Natural killer cell (primary cell): ENCODE measurements around the gene CEP131. TPM values are rescaled to one million over a fixed set of nuclear protein-coding genes. Genes with fewer than 3 reads are reported as not detected.
A peak's percentile ranks its signal among the peaks of the same experiment; 100 is the strongest.

Source experiments
- ATAC-seq, 3 donors: fragments of 150-1000 bp in 2 of 3; fragments of 200-7000 bp in 1 of 3; cut with Tn5 transposase; 1 replicate in 1 of 3; 2 replicates in 2 of 3; pipeline ENCODE4 v1.10.0; 2021; ENCODE audit warnings: mild to moderate bottlenecking in 2 of 3, moderate library complexity in 2 of 3
- DNase-seq, 2 donors: peaks; one replicate each; pipeline versions ENCODE4 v3.0.0 to v3.0.0-alpha.2; 2013 to 2021; ENCODE audit warnings: mixed read lengths in 1 of 2
- H3K27ac ChIP-seq: one replicate; pipeline ENCODE4 v1.5.1; 2013; ENCODE audit warnings: mild to moderate bottlenecking, low read length
- H3K27me3 ChIP-seq: one replicate; pipeline ENCODE4 v1.6.1; 2013; ENCODE audit warnings: low read length; ENCODE audit not compliant: control insufficient read depth, insufficient read depth
- H3K36me3 ChIP-seq: one replicate; pipeline ENCODE4 v1.6.1; 2013; ENCODE audit warnings: low read length; ENCODE audit not compliant: control insufficient read depth, insufficient read depth
- H3K4me1 ChIP-seq: one replicate; pipeline ENCODE4 v1.6.1; 2013; ENCODE audit warnings: low read length; ENCODE audit not compliant: control insufficient read depth, insufficient read depth
- H3K4me3 ChIP-seq: one replicate; pipeline ENCODE4 v1.5.1; 2013; ENCODE audit warnings: low read length
- H3K9me3 ChIP-seq: one replicate; pipeline ENCODE4 v1.6.1; 2013; ENCODE audit warnings: low read length; ENCODE audit not compliant: control insufficient read depth, insufficient read depth
- H3K27ac Mint-ChIP-seq, 2 donors: one replicate each; pipeline ENCODE4 v1.8.0; 2022; ENCODE audit warnings: mild to moderate bottlenecking in 2 of 2, mixed read lengths in 2 of 2, moderate library complexity in 1 of 2
- H3K27me3 Mint-ChIP-seq, 2 donors: one replicate each; pipeline ENCODE4 v1.8.0; 2022; ENCODE audit warnings: low read depth in 2 of 2, mixed read lengths in 2 of 2
- H3K36me3 Mint-ChIP-seq: one replicate; pipeline ENCODE4 v1.8.0; 2022; ENCODE audit warnings: mixed read lengths
- H3K4me1 Mint-ChIP-seq, 2 donors: one replicate each; pipeline ENCODE4 v1.8.0; 2022; ENCODE audit warnings: mixed read lengths in 2 of 2
- H3K4me3 Mint-ChIP-seq: one replicate; pipeline ENCODE4 v1.8.0; 2022; ENCODE audit warnings: mild to moderate bottlenecking, moderate library complexity, mixed read lengths
- H3K9me3 Mint-ChIP-seq, 2 donors: one replicate each; pipeline ENCODE4 v1.8.0; 2022; ENCODE audit warnings: mixed read lengths in 2 of 2
- CTCF ChIP-seq: fragments of 200-600 bp; IDR thresholded peaks from one replicate; pipeline ENCODE4 v1.8.0; 2022; ENCODE audit warnings: antibody characterized with exemption
- WGBS: methylation state at CpG from one replicate; pipeline ENCODE4 v1.1.7; 2013; ENCODE audit warnings: missing lambda C conversion rate; ENCODE audit not compliant: insufficient coverage; 5-methylcytosine and 5-hydroxymethylcytosine counted together
- intact Hi-C: fragments of 100-400 bp; cut with micrococcal nuclease; formaldehyde crosslinking; loops from one replicate; pipeline ENCODE4 v1.14.2; 2022
- total RNA-seq, 4 donors: library from RNA; stranded (reverse); fragments of 120-200 nt in 1 of 4; gene quantifications; one replicate each; pipeline versions ENCODE4 v1.2.3 to v1.2.4, GENCODE V29; 2013 to 2022

The CEP131 gene
- total RNA-seq, 3 donors from 2014 or later (not counting 1 experiment from before 2014, with no cell fraction given), result 9.9 to 11.4 (median 10.0) TPM

- no peak for ATAC-seq
- peaks cover 22% of the 10 kb centered on the region for H3K4me1 ChIP-seq
- intact Hi-C loops, result no loop called here
Observed at GRCh38 chr17:81221371-81221841, 1.4 kb downstream of the CEP131 start.

DNA sequence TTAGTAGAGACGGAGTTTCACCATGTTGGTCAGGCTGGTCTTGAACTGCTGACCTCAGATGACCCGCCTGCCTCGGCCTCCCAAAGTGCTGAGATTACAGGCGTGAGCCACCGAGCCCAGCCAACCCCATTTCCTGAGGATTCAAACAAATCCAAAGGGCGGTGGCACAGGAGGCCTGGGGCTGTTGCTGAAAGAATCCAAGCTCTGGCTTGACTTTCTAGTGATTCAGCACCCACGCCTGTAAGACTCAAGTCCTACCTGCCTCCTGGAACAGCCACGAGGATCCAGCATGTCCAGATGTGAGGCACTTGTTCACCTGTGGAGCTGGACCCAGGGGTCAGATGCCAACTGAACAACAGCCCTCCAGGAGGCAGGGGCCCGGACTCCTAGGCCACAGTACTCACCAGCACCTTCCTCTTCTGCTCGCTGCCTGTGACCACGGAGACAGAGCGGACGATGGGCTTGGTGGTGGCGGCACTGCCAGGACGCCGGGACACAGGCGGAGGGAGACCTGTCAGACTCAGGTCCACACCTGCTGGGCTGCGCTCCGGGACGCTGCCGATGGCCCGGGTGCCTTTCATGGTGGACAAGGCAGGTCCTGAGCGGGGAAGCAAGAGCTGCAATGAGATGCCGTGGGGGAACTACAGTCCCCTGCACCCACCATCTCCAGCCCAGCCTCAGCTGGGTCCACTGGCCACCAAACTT, 3.1 kb downstream of the CEP131 start:
- intact Hi-C loops, result no loop called here
- Histone ChIP-seq H3K4me1 (peaks cover 22% of the 10 kb centered on the region), H3K27ac (no peak overlapping the region), H3K4me3 (no peak overlapping the region), H3K36me3 (no peaks in the 10 kb centered on the region), H3K27me3 (no peaks in the 10 kb centered on the region), H3K9me3 (no peaks in the 10 kb centered on the region)
- H3K27ac Mint-ChIP-seq, result no peak overlapping the region
- H3K4me1 Mint-ChIP-seq, result peaks cover 13 to 18% of the 10 kb centered on the region in 2 donors
- WGBS, result 97% methylated on average over 24 of the region's 24 CpGs
- no peak for DNase-seq
- no peak overlapping the region for H3K4me3 Mint-ChIP-seq
- no peaks in the 10 kb centered on the region for H3K9me3 Mint-ChIP-seq
- ATAC-seq, result no peak
- TF ChIP-seq CTCF, result no peak
- no peaks in the 10 kb centered on the region for H3K27me3 Mint-ChIP-seq
- H3K36me3 Mint-ChIP-seq, result no peaks in the 10 kb centered on the region

More at GRCh38 chr17:81221371-81221841, 1.4 kb downstream of the CEP131 start:
- no peak overlapping the region for H3K4me3 ChIP-seq
- H3K27ac ChIP-seq, result no peak overlapping the region
- no peak overlapping the region for H3K27ac Mint-ChIP-seq
- no peaks in the 10 kb centered on the region for H3K36me3 ChIP-seq
- no peaks in the 10 kb centered on the region for H3K9me3 Mint-ChIP-seq
- no peaks in the 10 kb centered on the region for H3K27me3 Mint-ChIP-seq
- H3K4me1 Mint-ChIP-seq, result peaks cover 13 to 18% of the 10 kb centered on the region in 2 donors
- no peaks in the 10 kb centered on the region for H3K36me3 Mint-ChIP-seq
- H3K9me3 ChIP-seq, result no peaks in the 10 kb centered on the region
- TF ChIP-seq CTCF, result no peak
- H3K4me3 Mint-ChIP-seq, result peak overlapping the region; percentile 26
- DNase-seq, result no peak
- 83% methylated on average over 11 of the region's 11 CpGs for WGBS
- no peaks in the 10 kb centered on the region for H3K27me3 ChIP-seq

DNA sequence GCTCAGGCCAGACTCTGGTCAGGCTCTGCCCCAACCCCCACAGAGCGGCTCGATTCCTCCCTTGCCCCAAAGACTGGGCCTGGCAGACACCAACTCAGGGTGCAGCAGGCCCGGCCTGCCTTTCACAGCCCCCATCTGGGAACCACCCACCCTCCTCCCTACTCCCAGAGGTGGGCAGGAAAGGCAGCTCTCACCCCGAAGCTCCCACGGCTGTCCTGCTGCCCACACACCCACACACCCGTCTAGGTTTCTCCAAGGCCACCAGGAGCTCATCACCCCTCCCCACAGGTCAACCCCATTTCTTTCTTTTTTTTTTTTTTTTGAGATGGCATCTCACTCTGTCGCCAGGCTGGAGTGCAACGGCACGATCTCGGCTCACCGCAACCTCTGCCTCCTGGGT, 3.8 kb downstream of the CEP131 start:
- Histone ChIP-seq H3K4me3 (no peak overlapping the region), H3K36me3 (no peaks in the 10 kb centered on the region), H3K27me3 (no peaks in the 10 kb centered on the region), H3K4me1 (peaks cover 21% of the 10 kb centered on the region), H3K9me3 (no peaks in the 10 kb centered on the region), H3K27ac (no peak overlapping the region)
- Mint-ChIP-seq H3K9me3 (no peaks in the 10 kb centered on the region), H3K36me3 (no peaks in the 10 kb centered on the region), H3K27ac (no peak overlapping the region), H3K4me3 (no peak overlapping the region), H3K4me1 (peaks cover 12 to 18% of the 10 kb centered on the region in 2 donors), H3K27me3 (no peaks in the 10 kb centered on the region)
- DNase-seq (no peak), ATAC-seq (no peak)
- TF ChIP-seq CTCF, result no peak
- intact Hi-C loops, result no loop called here
- 92% methylated on average over 11 of the region's 11 CpGs for WGBS

DNA sequence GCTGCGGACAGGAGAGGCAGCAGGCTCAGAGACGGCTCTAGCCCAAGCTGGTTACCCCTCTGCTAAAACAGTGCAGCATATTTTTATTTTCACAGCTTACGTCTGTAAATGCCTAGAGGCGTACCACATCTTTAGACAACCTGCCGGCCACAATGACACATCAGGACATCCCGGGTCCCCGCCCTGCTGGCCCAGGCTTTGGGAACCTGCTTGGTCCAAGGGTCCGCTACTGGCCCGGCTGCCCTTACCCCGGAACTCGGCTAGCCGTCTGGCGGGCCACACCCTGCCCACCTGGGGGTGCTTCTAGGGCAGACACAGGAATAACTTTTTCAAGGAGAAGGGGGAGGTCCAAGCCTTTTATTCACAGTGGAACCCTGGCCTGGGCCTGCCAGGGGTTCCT, 4.3 kb downstream of the CEP131 start:
- Histone ChIP-seq H3K4me3 (no peak overlapping the region), H3K4me1 (peaks cover 16% of the 10 kb centered on the region), H3K36me3 (no peaks in the 10 kb centered on the region), H3K9me3 (no peaks in the 10 kb centered on the region), H3K27me3 (no peaks in the 10 kb centered on the region), H3K27ac (no peak overlapping the region)
- intact Hi-C loops, result no loop called here
- Mint-ChIP-seq H3K36me3 (no peaks in the 10 kb centered on the region), H3K27ac (no peak overlapping the region), H3K27me3 (no peaks in the 10 kb centered on the region), H3K4me1 (peaks cover 7 to 12% of the 10 kb centered on the region in 2 donors), H3K9me3 (no peaks in the 10 kb centered on the region), H3K4me3 (no peak overlapping the region)
- no peak for TF ChIP-seq CTCF
- 89% methylated on average over 13 of the region's 13 CpGs for WGBS
- DNase-seq, result no peak
- ATAC-seq, result no peak
